HG03135 (cell line): Measurements from ENCODE around the gene CXCL9.
"Not testable (repeated sequence)": the region's sequence is repeated elsewhere in the genome, so short reads cannot be mapped to it uniquely, and the experiment has no call there.

ENCODE experiments used
- ATAC-seq: cut with Tn5 transposase; IDR thresholded peaks from one replicate; pipeline ENCODE4 v1.9.1; 2021; ENCODE audit warnings: mild to moderate bottlenecking, moderate library complexity; ENCODE audit not compliant: unreplicated experiment

Gene CXCL9

DNA sequence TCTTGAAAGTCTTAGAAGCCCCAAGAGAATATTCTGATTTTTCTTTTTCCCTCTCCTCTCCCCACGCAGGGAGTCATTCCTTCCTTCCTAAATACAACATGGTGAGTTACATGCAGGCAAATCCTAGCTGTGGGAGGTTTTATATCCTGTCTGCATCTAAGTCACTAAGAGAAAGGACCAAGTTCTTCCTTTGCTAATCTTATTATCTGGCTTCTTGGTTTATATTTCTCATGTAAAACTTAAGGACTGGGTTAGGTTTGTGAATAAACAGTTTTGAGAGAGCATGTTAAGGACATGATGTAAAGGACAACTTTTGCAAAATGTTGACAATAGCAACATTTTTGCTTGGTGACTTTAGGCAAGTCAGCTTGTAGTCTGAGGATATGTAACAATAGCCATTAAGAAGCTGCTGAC is 5.1 kb upstream of the CXCL9 start:
- ATAC-seq, result no peak

DNA sequence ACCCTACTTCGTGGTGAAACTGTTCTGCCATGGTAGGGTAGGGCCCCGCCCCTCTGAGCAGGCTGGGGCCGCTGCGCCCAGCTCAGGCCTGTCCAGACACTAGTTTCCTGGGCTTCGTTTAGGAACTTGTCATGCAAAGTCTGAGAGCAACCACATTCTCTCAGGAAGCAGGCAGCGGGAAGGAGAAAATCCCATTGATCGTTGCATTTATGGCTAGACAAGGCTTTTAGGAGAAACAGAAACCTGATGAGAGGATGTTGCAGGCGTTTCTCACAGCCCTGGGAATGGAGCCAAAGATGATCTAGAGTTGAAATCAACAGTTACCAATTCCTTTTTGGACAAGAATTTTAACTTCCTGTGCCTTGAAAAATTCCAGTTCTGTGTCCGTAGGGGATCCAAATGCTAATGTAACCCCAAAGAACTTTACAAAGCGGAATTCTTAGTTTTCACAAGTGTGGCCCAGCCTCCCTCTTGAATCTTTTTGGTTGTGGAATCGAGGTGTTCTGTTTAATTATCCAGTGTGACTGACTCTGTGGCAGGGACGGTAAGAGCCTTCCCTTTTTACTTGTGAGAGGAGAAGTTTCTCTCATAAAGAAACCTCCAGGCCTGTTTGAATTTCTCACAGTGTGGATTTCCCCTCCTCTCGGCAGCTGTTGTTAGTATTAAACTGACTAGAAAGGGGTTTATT is 4.5 kb upstream of the CXCL9 start:
- ATAC-seq, result no peak

DNA sequence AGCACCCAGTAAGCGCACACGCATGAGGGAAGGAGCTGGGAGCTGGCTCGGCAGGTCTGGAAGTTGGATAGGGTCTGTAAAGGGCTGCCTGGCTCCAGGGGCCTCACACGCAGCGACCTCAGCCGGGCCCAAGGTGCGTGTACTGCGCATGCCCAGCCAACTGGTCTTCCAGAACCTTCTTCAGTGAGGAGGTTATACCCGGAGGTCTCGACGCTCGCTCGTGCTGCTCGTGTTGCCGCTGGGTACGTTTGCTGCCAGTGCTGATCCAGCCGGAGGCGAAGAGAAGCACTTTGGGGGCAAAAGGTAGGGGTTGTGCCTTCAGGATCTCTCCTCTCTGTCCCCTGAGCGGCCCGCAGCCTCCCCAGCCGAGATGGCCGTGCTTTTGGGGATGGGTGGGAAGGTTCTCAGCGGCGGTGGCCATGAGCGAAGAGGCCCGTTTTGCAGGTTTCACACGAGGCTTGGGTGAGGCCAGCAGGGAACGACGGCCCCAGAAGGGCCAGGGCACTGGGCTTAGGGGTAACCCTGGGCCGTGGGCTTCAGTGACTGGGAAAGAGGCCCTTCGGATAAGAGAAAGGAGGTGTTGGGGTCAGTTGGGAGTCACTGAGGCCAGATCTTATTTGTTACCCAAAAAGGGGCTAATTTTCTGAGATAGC is 3.8 kb upstream of the CXCL9 start:
- ATAC-seq, result no peak

DNA sequence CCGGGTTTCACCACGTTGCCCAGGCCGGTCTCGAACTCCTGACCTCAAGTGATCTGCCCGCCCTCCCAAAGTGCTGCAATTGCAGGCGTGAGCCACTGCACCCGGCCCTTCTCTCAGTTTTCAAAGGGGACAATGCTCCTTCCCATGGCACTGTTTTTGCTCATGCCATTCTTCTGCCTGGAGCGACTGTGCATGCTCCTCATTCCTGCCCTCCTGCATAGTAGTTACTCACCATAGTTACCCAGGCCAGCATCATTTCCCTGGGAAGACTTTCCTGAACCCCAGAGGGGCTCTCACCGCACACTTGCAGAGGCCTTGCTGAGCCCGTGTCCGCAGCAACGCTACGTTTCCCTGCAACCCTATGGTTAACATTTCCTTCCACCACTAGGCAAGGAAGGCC is 3.3 kb upstream of the CXCL9 start:
- no peak for ATAC-seq

DNA sequence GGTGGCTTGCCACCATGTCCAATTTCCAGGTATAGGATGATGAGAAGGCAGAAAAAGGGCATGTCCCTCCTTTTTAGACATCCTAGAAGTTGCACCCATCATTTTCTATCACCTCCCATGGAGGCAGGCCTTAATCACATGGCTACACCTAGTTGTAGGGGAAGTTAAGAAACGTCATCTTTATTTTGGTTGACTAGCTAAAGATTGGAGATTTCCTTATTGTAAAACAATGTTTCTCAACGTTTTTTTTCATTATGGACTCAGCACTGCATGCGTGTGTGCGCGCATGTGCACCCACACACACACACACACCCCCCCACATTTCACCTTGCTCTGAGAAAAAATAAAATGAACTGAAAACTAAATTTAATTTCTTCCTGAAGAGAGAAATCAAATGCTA is 2.0 kb upstream of the CXCL9 start:
- ATAC-seq, result no peak

DNA sequence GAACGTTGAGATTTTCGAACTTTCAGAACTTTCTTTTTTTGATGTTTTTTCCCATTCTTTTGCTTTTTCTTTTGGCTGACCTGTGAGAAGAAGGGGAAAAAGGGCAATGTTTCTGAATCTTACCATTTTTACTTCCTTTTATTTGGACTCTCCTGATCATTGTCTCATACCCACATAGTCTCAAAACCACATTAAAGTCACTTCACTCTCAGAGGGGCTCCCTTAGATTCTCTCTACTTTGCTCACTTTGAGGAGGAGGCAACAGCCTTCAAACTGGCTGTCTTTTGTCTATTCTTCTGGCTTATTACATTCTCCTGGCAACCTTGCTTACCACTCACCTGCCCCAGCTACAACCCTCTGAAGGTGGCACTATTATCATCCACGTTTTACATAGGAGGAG is 3.7 kb downstream of the CXCL9 start:
- ATAC-seq, result no peak

DNA sequence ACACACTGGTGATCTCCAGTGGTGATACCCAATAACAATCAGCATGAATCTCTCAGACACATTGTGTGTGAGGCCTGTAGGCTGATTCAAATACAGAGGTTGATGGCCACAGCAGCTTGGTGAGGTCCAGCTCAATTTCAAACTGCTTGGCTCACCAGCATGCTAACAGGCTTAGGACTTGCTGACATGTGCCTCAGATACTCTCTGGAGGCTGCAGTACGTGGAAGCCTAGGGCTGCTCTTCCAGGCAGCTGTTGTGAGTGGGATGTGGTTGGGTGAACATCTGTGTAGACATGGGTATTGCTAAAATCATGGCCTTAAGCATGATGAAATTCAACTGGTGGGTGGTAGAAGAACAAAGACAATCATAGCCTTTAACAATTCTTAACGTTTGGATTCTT is 4.3 kb downstream of the CXCL9 start:
- ATAC-seq, result no peak

DNA sequence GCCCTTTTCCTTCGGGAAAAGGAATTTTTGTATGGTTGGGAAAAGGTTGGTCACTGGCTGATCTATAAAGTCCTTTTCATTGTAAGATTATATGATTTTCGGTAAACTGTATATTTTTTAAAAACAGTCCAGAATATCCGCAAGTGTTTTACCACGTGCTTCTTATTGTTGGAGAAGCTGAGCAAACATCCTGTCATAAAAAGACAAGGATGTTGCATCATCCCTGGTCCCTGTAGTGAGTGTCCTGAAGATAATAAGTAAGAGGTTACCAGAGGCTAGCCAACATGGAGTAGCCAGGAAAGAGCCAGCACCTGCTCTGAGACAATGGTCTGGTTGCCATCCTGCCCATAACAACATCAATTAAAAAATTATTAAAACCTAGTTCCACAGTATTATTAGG is 5.1 kb downstream of the CXCL9 start:
- ATAC-seq, result no peak

DNA sequence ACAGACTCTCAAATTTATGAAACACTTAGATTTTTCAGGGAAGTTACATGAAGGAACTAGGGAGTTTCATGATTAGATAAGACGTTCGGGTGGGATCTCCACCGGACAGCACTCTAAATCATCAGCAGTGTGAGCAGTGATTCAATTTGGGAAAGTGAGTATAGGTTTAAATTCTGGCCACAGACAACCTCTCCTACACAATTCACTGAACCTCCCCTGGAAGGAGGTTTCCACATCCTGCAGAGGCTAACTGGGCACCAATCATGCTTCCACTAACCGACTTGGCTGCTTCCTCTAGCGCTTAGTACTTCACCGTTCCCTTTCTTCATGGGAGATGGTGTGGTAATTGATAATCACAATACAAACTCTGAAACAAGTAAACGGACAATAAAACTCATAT is 5.6 kb downstream of the CXCL9 start:
- ATAC-seq, result no peak

DNA sequence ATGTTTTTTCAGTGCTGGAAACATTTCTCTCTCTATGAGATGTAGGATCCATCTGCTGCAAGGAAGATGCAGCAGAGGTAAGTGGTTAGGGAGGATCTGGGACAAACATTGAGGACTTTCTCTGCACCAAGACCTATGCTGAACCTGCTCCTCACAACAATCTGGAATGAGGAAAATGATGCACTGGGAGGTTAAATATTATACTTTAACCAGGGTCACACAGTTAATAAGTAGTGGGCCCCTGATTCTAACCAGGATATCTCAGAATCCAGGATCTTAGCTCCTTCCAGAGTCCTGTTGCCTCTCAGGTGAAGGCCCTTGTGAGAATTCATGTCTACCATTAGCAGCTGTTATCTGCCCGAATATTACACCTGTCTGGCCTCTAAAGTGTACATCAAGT is 7.0 kb downstream of the CXCL9 start:
- ATAC-seq, result no peak

DNA sequence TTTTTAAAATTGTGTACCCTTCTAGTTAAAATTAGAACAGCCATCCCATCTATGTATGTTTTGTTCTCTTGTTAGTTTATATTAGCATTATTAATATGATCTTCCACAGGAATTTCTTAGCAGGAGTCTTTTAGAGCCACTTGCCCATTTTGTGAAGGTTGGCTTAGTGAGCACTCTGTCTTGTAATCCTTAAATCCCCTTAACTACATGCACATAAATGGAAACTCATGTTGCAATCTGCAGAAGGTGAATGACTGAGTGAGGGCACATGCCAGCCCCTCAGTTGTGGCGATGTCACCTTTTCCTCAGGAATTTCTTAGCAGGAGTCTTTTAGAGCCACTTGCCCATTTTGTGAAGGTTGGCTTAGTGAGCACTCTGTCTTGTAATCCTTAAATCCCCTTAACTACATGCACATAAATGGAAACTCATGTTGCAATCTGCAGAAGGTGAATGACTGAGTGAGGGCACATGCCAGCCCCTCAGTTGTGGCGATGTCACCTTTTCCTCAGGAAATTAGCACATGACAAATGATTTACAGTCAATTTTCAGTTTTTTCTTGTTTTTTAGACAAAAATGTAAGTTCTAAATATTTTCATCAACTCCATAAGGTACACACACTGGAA is 8.7 kb downstream of the CXCL9 start:
- ATAC-seq, result not testable (repeated sequence)

DNA sequence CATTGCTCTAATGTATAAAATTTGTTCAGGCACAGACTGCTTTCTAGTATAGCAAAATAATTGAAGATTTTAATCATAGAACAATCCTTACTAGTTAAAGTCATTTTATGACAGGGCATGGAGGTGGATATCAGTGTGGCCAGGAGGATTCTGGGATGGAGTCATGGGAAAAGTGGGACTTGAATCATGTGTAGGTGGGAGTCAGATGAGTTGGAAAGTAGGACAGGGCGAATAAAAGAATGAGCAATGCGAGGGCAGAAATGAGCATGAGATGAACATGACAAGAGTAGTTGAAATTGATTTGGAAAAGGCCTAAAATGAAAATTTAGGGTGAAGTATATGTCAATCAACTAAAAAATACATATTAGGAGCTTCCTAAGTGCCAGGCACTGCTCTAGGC is 9.4 kb downstream of the CXCL9 start:
- ATAC-seq, result no peak

DNA sequence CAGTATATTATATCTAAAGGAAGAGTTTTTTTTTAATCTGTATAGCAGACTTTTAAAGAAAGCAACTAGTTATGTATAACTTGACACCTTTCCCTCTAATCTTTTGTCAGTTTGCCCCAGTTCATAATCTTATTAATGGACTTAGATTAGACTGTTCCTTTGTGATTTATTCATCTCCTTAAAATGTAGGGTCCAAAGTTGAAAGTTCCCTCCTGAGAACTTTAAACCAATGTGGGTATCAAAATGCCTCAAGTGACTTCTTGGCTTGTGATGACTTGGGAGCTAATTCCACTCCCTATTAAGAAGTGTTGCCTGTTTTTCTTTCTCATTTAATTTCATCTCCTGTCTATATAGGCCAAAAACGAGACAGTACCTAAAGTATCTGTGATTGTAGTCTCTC is 10.2 kb downstream of the CXCL9 start:
- no peak for ATAC-seq

DNA sequence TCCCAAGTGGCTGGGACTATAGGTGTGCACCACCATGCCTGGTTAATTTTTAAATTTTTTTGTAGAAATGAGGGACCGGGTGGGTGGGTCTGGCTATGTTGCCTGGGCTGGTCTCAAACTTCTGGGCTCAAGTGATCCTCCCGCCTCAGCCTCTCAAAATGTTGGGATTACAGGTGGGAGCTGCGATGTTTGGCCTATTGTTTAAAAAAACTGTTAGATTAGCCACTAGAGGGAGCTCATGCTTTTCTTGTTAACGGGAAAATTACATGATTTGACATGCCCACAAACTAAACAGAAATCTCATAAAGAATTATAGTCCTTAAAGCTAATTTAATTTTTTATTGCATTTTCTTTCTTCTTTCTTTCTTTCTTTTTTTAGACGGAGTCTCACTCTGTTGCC is 11.6 kb downstream of the CXCL9 start:
- no peak for ATAC-seq

DNA sequence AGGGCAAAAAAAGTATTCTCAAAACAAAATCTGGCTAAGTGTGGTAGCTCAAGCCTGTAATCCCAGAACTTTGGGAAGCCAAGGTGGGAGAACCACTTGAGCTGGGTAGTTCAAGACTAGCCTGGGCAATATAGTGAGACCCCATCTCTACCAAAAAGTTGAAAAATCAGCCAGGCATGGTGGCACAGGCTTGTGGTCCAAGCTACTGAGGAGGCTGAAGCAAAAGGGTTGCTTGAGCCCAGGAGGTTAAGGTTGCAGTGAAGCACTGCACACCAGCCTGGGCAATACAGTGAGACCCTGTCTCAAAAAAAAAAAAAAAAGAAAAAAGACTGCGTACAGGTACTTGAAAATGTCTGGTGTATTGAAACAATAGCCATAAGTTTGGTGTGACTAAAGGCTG is 14.8 kb downstream of the CXCL9 start:
- ATAC-seq, result no peak

DNA sequence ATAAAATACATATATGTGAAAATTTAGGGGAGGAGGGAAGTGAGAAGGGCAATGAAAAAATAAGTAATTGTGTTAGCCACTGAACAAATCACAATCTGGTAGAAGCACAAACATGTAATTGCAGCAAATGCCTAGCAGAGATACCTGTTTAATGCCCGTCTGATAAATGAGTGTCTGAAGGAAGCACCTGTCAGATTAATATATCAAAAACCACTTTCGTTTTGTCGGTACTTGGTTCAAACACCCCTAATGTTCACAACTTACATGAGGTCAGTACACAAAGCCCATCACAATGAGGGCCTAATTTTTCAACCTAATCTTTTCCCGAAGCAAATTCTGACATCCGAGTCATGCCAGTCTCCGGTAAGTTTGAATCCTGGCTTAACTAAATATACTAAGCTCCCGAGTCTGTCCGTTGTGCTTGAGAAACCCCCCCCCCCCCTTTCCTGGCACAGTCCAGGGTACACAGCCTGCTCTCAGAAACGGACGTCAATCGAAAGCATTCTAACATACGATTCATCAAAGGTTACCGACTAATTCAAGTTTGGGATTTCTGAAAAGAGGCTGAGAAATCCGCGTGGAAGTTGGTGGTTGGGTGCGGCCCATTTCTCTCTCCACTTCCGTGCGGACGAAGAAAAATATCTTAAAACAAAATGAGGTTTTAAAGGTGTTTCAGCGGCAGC is 17.3 kb downstream of the CXCL9 start:
- peak; percentile 10 for ATAC-seq

DNA sequence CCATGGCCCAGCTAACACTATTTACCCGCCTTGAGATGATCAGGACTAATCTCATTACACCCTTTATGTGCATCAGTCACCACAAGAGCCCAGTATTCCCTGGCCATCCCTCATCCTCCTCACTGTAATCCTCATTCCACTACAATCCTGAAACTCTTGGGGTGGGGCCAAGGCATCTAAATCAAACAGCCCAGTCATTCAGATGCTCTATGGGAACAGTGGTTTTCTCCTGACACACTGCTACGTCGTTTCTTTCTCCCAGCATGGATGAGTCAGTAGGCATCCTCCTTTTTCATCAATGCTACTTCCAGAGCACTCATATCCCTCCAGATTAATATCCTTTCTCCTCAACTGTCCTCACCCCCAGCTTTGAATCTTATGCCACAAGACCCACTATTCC is 22.2 kb downstream of the CXCL9 start:
- no peak for ATAC-seq

DNA sequence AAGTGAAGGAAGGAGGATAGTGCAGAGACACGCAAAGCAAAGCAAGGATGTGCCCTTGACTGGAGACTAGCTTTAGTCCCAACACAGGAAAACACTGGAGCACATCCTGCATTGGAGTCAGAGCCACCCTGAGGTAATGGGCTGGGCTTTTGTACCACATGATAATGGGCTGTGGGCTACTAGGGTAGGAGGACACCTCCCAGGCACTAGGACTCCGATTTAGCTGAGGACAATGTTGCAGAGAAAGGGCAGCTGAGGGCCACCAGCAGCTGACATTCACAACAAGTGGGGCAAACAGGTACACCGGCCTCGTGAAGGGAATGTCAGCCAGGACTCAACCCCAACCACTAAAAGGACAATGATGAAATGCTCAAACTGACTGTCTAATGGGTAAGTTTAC is 26.7 kb downstream of the CXCL9 start:
- no peak for ATAC-seq

DNA sequence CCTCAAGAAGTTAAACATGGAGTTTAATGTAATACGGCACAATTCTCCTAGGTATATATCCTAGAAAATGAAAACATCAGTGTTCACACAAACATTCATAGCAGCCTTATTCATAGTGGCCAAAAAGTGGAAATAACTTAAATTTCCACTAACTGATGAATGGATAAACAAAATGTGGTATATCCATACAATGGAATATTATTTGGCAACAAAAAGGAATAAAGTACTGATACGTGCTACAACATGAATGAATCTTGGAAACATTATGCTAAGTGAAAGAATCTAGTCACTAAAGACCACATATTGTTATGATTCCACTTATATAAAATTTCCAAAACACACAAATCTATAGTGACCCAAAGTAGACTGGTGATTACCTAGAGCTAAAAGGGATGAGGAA is 31.1 kb downstream of the CXCL9 start:
- ATAC-seq, result no peak

DNA sequence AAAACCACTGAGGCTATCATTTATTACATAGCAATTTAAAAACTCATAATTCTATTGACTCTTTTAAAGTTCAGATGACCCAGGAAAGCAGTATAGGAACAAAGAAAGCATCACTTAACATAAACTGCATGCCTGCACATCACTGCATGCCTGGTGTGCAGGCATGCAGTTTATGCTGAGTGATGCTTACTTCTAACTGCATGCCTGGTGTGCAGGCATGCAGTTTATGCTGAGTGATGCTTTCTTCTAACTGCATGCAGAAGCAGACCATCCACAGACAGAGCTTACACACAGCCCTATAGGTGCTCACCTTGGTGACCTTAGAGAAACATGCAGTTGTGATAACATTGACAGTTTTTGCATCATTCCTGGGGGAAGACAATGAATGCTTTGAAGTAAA is 33.5 kb downstream of the CXCL9 start:
- no peak for ATAC-seq

DNA sequence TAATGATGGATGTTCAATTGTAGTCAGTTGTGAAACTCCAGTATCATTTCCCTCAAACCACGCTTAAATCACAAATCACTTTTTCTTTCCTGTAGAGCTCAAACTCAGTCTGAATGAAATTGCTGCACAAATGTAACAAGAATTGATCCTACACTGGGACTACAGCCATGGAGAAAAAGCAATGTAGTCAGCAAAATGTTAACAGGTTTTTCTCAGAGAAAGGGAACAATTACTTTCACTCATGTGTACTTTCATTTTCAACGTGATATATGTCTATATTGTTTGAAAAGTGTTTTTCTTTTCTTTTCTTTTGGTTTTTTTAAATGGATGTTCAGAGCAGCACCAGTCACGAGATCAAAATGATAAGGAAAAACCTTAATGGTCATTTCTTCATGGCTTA is 39.2 kb downstream of the CXCL9 start:
- no peak for ATAC-seq

DNA sequence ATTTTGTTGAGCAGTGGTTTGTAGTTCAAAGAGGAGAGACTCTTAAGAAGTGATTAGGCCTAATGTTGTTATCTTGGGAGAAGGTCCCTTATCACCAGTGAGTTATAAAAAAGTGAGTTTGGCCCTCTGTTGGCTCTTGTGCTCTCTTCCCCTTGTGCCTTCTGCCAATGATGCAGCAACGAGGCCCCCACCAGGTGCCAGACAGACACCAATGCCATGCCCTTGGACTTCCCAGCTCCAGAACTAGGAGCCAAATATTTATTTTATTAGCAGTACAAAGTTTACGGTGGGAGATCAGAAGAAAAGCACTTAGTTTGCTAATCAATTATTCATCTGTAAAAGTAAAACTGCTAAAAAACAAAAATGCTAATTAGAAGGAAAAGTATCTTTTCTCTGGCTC is 43.8 kb downstream of the CXCL9 start:
- no peak for ATAC-seq
